Transverse colon (tissue), 4 donors: ENCODE data around the gene CCNB1.

Source experiments
- EP300 ChIP-seq: sonication (generic); formaldehyde crosslinking; IDR thresholded peaks from one replicate; pipeline ENCODE4 v1.6.1; 2017; ENCODE audit warnings: antibody characterized with exemption, low read depth
- POLR2AphosphoS5 ChIP-seq, 3 donors: sonication (generic); formaldehyde crosslinking; IDR thresholded peaks; one replicate each; pipeline ENCODE4 v1.6.1; 2016; ENCODE audit warnings: antibody characterized with exemption in 3 of 3
- TF ChIP-seq, protein P1 (sequence below), 5 experiments: fragments of 200-600 bp in 3 of 5; fragments of 450-650 bp in 2 of 5; sonication (generic) in 3 of 5; IDR thresholded peaks; 1 replicate in 2 of 5; 2 replicates in 3 of 5; pipeline ENCODE4 v1.5.1; 2016 to 2017; ENCODE audit warnings: antibody characterized with exemption in 5 of 5, inconsistent platforms in 3 of 5, mild to moderate bottlenecking in 2 of 5, moderate library complexity in 1 of 5

DNA sequence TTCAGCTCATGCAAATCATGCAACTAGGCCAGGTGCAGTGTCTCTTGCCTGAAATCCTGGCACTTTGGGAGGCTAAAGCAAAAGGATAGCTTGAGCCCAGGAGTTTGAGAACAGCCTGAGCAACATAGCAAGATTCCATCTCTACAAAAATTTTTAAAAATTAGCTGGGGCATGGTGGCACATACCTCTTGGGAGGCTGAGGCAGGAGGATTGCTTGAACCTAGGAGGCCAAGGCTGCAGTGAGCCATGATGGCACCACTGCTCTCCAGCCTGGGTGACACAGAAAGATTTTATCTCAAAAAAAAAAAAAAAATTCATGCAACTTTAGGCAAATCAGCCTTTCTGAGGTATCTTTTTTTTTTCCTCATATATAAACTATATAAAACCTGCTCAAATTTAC is 35.6 kb upstream of the CCNB1 start:
- TF ChIP-seq, protein P1, sequence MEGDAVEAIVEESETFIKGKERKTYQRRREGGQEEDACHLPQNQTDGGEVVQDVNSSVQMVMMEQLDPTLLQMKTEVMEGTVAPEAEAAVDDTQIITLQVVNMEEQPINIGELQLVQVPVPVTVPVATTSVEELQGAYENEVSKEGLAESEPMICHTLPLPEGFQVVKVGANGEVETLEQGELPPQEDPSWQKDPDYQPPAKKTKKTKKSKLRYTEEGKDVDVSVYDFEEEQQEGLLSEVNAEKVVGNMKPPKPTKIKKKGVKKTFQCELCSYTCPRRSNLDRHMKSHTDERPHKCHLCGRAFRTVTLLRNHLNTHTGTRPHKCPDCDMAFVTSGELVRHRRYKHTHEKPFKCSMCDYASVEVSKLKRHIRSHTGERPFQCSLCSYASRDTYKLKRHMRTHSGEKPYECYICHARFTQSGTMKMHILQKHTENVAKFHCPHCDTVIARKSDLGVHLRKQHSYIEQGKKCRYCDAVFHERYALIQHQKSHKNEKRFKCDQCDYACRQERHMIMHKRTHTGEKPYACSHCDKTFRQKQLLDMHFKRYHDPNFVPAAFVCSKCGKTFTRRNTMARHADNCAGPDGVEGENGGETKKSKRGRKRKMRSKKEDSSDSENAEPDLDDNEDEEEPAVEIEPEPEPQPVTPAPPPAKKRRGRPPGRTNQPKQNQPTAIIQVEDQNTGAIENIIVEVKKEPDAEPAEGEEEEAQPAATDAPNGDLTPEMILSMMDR (IDR thresholded peaks at IDR 0.05): no peak
- TF ChIP-seq POLR2AphosphoS5 (IDR thresholded peaks at IDR 0.05): no peak
- TF ChIP-seq EP300: no peak
